Panc1 (cell line): ENCODE data around the gene ZIM2. TPM values are rescaled to one million over a fixed set of nuclear protein-coding genes. Genes with fewer than 3 reads are reported as not detected.

Experiments
- ATAC-seq: fragments of 200-7000 bp; cut with Tn5 transposase; 2 replicates; pipeline ENCODE4 v1.9.1; 2020; ENCODE audit warnings: mild to moderate bottlenecking, moderate library complexity
- BruUV-seq: library from RNA; stranded (reverse); fragments of 400-500 nt; replicated peaks from 2 replicates; lab custom pipeline; 2021; lab: Mats Ljungman, UMichigan
- CTCF ChIA-PET: fragments of 300-600 bp; sonication (Branson Sonifier 250); formaldehyde crosslinking; loops from one replicate; lab custom pipeline; 2022; ENCODE audit warnings: antibody characterized with exemption; lab: Charles Lee
- POLR2A ChIA-PET: fragments of 300-600 bp; sonication (Branson Sonifier 250); formaldehyde crosslinking; loops from one replicate; lab custom pipeline; 2022; ENCODE audit warnings: antibody characterized with exemption; lab: Charles Lee
- DNase-seq: peaks from one replicate; pipeline ENCODE4 v3.0.0-alpha.2; 2010; ENCODE audit warnings: low read depth, low spot score
- H3K27ac ChIP-seq: 2 replicates; pipeline ENCODE4 v1.5.1; 2011; ENCODE audit warnings: mild to moderate bottlenecking, low read length, inconsistent platforms
- H3K27me3 ChIP-seq: fragments of 200-500 bp; sonication (Bioruptor generic); 2 replicates; pipeline ENCODE4 v1.6.0; 2014; ENCODE audit warnings: low read length, inconsistent platforms; ENCODE audit not compliant: control insufficient read depth, insufficient read depth
- H3K36me3 ChIP-seq: fragments of 200-500 bp; sonication (Bioruptor generic); 2 replicates; pipeline ENCODE4 v1.5.1; 2014; ENCODE audit warnings: inconsistent platforms, mild to moderate bottlenecking, low read length, moderate library complexity; ENCODE audit not compliant: control insufficient read depth, insufficient read depth
- H3K4me1 ChIP-seq: 2 replicates; pipeline ENCODE4 v1.5.1; 2011; ENCODE audit warnings: inconsistent platforms, mild to moderate bottlenecking, low read length, moderate library complexity; ENCODE audit not compliant: control insufficient read depth, insufficient read depth
- H3K4me3 ChIP-seq, 2 experiments: 2 replicates each; pipeline ENCODE4 v1.5.1; 2011 to 2012; ENCODE audit warnings: low read depth in 2 of 2, low read length in 2 of 2, mild to moderate bottlenecking in 2 of 2, inconsistent platforms in 1 of 2, moderate library complexity in 1 of 2
- H3K9me3 ChIP-seq: fragments of 200-500 bp; sonication (Bioruptor generic); 2 replicates; pipeline ENCODE4 v1.5.1; 2014; ENCODE audit warnings: low read depth, mild to moderate bottlenecking, inconsistent platforms, low read length, moderate library complexity; ENCODE audit not compliant: control insufficient read depth, insufficient read depth
- CTCF ChIP-seq: fragments of 450-650 bp; IDR thresholded peaks from 2 replicates; pipeline ENCODE4 v1.5.1; 2017; ENCODE audit warnings: mild to moderate bottlenecking
- POLR2AphosphoS5 ChIP-seq: IDR thresholded peaks from 2 replicates; pipeline ENCODE4 v1.6.1; 2012; ENCODE audit warnings: mild to moderate bottlenecking, low read depth, low read length, moderate library complexity
- SIN3A ChIP-seq: IDR thresholded peaks from 2 replicates; pipeline ENCODE4 v1.6.1; 2012; ENCODE audit warnings: low read depth, mild to moderate bottlenecking, low read length, moderate library complexity, borderline replicate concordance; ENCODE audit not compliant: insufficient read depth
- TCF7L2 ChIP-seq: IDR thresholded peaks from 2 replicates; pipeline ENCODE4 v1.6.1; 2011; ENCODE audit warnings: mild to moderate bottlenecking, low read depth, low read length, inconsistent platforms
- in situ Hi-C: cut with HindIII; loops from 2 replicates; pipeline ENCODE4 v1.10.0; 2016; ENCODE audit warnings: low sequenced_read_pairs, low pct_unique_long_range_greater_than_20kb
- intact Hi-C: fragments of 100-400 bp; cut with micrococcal nuclease; formaldehyde crosslinking; loops from one replicate; pipeline ENCODE4 v1.10.0; 2022; ENCODE audit not compliant: unreplicated experiment
- total RNA-seq: library from RNA; stranded (reverse); gene quantifications from one replicate; pipeline ENCODE4 v1.2.1, GENCODE V29; 2021; ENCODE audit not compliant: unreplicated experiment
- TF ChIP-seq, protein P1 (sequence below), 2 experiments: IDR thresholded peaks; 2 replicates each; pipeline ENCODE4 v1.6.1; 2011 to 2012; ENCODE audit warnings: low read depth in 2 of 2, control low read depth in 1 of 2, low read length in 1 of 2, mild to moderate bottlenecking in 1 of 2, moderate library complexity in 1 of 2; ENCODE audit not compliant: insufficient read depth in 1 of 2

ZIM2 gene
- total RNA-seq, 1 experiment from 2014 or later = not detected

DNA sequence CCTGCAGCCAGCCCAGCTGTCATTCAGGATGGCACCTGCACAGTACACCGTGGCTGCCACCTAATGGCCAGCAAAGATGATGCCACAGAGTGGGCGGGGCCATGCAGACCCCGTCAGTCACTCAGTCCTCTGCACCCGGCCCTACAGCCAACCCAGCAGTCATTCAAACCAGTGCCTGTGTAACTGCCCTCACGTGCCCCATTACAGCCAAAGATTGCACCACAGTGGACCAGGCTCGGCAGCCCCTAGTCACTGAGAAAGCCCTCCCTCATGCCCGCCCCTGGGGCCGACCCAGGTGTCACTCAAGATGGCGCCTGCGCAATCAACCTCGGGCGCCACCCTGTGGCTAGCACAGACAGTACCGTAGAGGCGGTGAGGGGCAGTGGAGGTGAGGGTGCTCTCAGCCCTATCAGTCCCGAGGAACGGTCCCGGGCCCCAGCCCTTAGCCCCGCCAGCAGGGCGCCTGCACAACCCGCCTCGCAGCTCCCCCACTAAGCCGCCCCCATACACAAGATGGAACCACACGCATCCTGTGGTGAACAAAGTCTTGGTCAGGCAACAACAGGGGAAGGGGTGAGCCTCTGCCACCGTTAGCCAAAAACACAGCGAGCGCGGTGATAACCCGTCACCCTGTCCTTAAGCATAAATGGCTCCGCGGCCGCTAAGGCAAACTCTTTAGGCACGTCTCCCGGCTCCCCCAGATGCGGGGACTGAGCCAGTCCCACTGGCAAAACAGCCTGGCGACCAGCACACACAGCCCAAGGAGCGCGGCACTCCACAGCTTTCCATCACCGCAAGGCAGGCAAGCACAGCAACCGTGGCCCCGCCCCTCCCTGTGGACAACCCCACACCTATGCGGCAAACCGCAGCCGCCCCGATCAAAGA is 2.3 kb downstream of the ZIM2 start:
- no peak overlapping the region for H3K27ac ChIP-seq
- POLR2A ChIA-PET = no interaction called here

GRCh38 chr19:56837492-56838023 is 3.0 kb downstream of the ZIM2 start:
- ATAC-seq (no peak), DNase-seq (no peak)
- Histone ChIP-seq H3K4me1 (no peaks in the 10 kb centered on the region), H3K27me3 (no peaks in the 10 kb centered on the region), H3K36me3 (no peaks in the 10 kb centered on the region), H3K4me3 (no peak overlapping the region), H3K9me3 (peaks cover 5% of the 10 kb centered on the region; the same call in 1 of the 2 replicates), H3K27ac (no peak overlapping the region)
- no TSS peak for BruUV-seq
- TF ChIP-seq SIN3A = no peak
- TF ChIP-seq, protein P1, sequence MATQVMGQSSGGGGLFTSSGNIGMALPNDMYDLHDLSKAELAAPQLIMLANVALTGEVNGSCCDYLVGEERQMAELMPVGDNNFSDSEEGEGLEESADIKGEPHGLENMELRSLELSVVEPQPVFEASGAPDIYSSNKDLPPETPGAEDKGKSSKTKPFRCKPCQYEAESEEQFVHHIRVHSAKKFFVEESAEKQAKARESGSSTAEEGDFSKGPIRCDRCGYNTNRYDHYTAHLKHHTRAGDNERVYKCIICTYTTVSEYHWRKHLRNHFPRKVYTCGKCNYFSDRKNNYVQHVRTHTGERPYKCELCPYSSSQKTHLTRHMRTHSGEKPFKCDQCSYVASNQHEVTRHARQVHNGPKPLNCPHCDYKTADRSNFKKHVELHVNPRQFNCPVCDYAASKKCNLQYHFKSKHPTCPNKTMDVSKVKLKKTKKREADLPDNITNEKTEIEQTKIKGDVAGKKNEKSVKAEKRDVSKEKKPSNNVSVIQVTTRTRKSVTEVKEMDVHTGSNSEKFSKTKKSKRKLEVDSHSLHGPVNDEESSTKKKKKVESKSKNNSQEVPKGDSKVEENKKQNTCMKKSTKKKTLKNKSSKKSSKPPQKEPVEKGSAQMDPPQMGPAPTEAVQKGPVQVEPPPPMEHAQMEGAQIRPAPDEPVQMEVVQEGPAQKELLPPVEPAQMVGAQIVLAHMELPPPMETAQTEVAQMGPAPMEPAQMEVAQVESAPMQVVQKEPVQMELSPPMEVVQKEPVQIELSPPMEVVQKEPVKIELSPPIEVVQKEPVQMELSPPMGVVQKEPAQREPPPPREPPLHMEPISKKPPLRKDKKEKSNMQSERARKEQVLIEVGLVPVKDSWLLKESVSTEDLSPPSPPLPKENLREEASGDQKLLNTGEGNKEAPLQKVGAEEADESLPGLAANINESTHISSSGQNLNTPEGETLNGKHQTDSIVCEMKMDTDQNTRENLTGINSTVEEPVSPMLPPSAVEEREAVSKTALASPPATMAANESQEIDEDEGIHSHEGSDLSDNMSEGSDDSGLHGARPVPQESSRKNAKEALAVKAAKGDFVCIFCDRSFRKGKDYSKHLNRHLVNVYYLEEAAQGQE (IDR thresholded peaks at IDR 0.05; ENCODE audit: insufficient read depth in 1 of 2, low read depth in 2 of 2, low read length in 1 of 2) = no peak
- peak; percentile 41 for TF ChIP-seq CTCF
- POLR2A ChIA-PET = no interaction called here
- CTCF ChIA-PET = no interaction called here
- in situ Hi-C loops (no loop called here), intact Hi-C loops (no loop called here)

More for the DNA sequence above, 2.3 kb downstream of the ZIM2 start:
- CTCF ChIA-PET = no interaction called here
- no TSS peak for BruUV-seq
- H3K27me3 ChIP-seq = no peaks in the 10 kb centered on the region
- in situ Hi-C loops = no loop called here
- no peak; the same call in 1 of the 2 replicates for ATAC-seq
- TF ChIP-seq TCF7L2 = no peak
- TF ChIP-seq SIN3A = no peak
- H3K9me3 ChIP-seq = peaks cover 5% of the 10 kb centered on the region; the same call in 1 of the 2 replicates
- no peak overlapping the region for H3K4me3 ChIP-seq
- DNase-seq = no peak
- intact Hi-C loops = no loop called here
- no peaks in the 10 kb centered on the region for H3K4me1 ChIP-seq
- no peaks in the 10 kb centered on the region for H3K36me3 ChIP-seq

- CTCF ChIA-PET = no interaction called here
- Histone ChIP-seq H3K4me1 (no peaks in the 10 kb centered on the region), H3K36me3 (no peaks in the 10 kb centered on the region), H3K4me3 (no peak overlapping the region), H3K27ac (no peak overlapping the region), H3K9me3 (peaks cover 5% of the 10 kb centered on the region; the same call in 1 of the 2 replicates), H3K27me3 (no peaks in the 10 kb centered on the region)
- in situ Hi-C loops (no loop called here), intact Hi-C loops (no loop called here)
- ATAC-seq = no peak
- POLR2A ChIA-PET = no interaction called here
- BruUV-seq = no TSS peak
- no peak for TF ChIP-seq SIN3A
- no peak for TF ChIP-seq TCF7L2
- TF ChIP-seq, protein P1 (IDR thresholded peaks at IDR 0.05; ENCODE audit: insufficient read depth in 1 of 2, low read depth in 2 of 2, low read length in 1 of 2) = no peak
- no peak for TF ChIP-seq POLR2AphosphoS5
- no peak for TF ChIP-seq CTCF
- DNase-seq = no peak
Measured at GRCh38 chr19:56837004-56837403, 3.5 kb downstream of the ZIM2 start.
